Spleen (tissue), 7 donors: ENCODE measurements around the gene FLCN.

ENCODE experiments used
- CTCF ChIP-seq, 11 experiments: fragments of 200-600 bp in 7 of 11; fragments of 450-650 bp in 4 of 11; sonication (generic) in 4 of 11; IDR thresholded peaks in 8 of 11; conservative IDR thresholded peaks in 3 of 11; 1 replicate in 7 of 11; 2 replicates in 4 of 11; pipeline versions ENCODE4 v1.4.0 to v1.8.0; 2016 to 2021; ENCODE audit warnings: antibody characterized with exemption in 11 of 11, inconsistent platforms in 4 of 11, mild to moderate bottlenecking in 1 of 11
- POLR2A ChIP-seq, 3 donors: fragments of 450-650 bp; IDR thresholded peaks; one replicate each; pipeline ENCODE4 v1.5.1; 2017; ENCODE audit warnings: antibody characterized with exemption in 3 of 3, mild to moderate bottlenecking in 1 of 3
- POLR2AphosphoS5 ChIP-seq, 3 donors: sonication (generic); formaldehyde crosslinking; IDR thresholded peaks; one replicate each; pipeline ENCODE4 v1.5.1; 2017; ENCODE audit warnings: antibody characterized with exemption in 3 of 3
- donor health status: DM: no; HTN: no; CAD: no; lungs with moderate emphysema.
- donor health status: DM: no; HTN: no; CAD: no.
- donor health status: DM: no; HTN: no; CAD: no.

- no peak for TF ChIP-seq CTCF (IDR thresholded peaks at IDR 0.05 in 8 of 11, conservative IDR thresholded peaks at IDR 0.05 in 3 of 11)
- TF ChIP-seq POLR2A (IDR thresholded peaks at IDR 0.05) = no peak
- no peak for TF ChIP-seq POLR2AphosphoS5 (IDR thresholded peaks at IDR 0.05)
These were observed 6.2 kb upstream of the FLCN start for GRCh38 chr17:17243163-17243562.
